Testis (tissue), 3 donors: ENCODE measurements around the gene HAO1. TPM values are rescaled to one million over a fixed set of nuclear protein-coding genes. Genes with fewer than 3 reads are reported as not detected.
"Not testable (repeated sequence)": the region's sequence is repeated elsewhere in the genome, so short reads cannot be mapped to it uniquely, and the experiment has no call there.

ENCODE experiments used
- DNase-seq: peaks from one replicate; pipeline ENCODE4 v3.0.0-alpha.2; 2019
- H3K27ac ChIP-seq, 2 donors: fragments of 200-600 bp; sonication (generic); one replicate each; pipeline ENCODE4 v1.5.1; 2019
- H3K27me3 ChIP-seq: fragments of 200-600 bp; sonication (generic); one replicate; pipeline ENCODE4 v1.5.1; 2019
- H3K36me3 ChIP-seq: fragments of 200-600 bp; sonication (generic); one replicate; pipeline ENCODE4 v1.5.1; 2017; ENCODE audit warnings: low read depth; ENCODE audit errors: missing control alignments
- H3K4me1 ChIP-seq: fragments of 200-600 bp; sonication (generic); one replicate; pipeline ENCODE4 v1.5.1; 2019
- H3K4me3 ChIP-seq, 2 donors: fragments of 200-600 bp; sonication (generic); one replicate each; pipeline ENCODE4 v1.5.1; 2017 to 2019
- H3K9me3 ChIP-seq: fragments of 200-600 bp; sonication (generic); one replicate; pipeline ENCODE4 v1.5.1; 2017
- CTCF ChIP-seq, 3 experiments: fragments of 450-650 bp in 2 of 3; fragments of 200-600 bp in 1 of 3; sonication (generic) in 1 of 3; IDR thresholded peaks; one replicate each; pipeline ENCODE4 v1.5.1; 2016 to 2019; ENCODE audit warnings: antibody characterized with exemption in 3 of 3, mild to moderate bottlenecking in 2 of 3, moderate library complexity in 1 of 3
- POLR2A ChIP-seq: fragments of 450-650 bp; IDR thresholded peaks from one replicate; pipeline ENCODE4 v1.6.1; 2017; ENCODE audit warnings: antibody characterized with exemption, mild to moderate bottlenecking, moderate library complexity
- WGBS, 2 donors: methylation state at CpG; one replicate each; pipeline ENCODE4 v1.1.5; 2018; 5-methylcytosine and 5-hydroxymethylcytosine counted together
- intact Hi-C: fragments of 100-400 bp; cut with DNase I; formaldehyde crosslinking; loops from one replicate; pipeline ENCODE4 v1.15.1; 2023; ENCODE audit warnings: low total_unique reads
- polyA plus RNA-seq: library from polyadenylated mRNA; stranded (reverse); fragments of 350-450 nt; fragmentation: Illumina TruSeq; extraction: RNeasy Lipid Tissue Mini Kit (QIAGEN cat#74804); gene quantifications from one replicate; pipeline ENCODE4 v1.2.3, GENCODE V29; 2014; ENCODE audit warnings: low read depth, low replicate concordance; ENCODE audit not compliant: insufficient read depth
- total RNA-seq, 2 donors: library from RNA; depleted of rRNA; stranded (reverse); fragments of >200 nt; gene quantifications; one replicate each; pipeline ENCODE4 v1.2.3, GENCODE V29; 2016

Gene HAO1
- total and polyA plus RNA-seq, 3 donors from 2014 or later = 0.16 TPM; not detected in 2

- DNase-seq = no peak
- Histone ChIP-seq H3K9me3 (no peaks in the 10 kb centered on the region), H3K4me1 (no peaks in the 10 kb centered on the region), H3K27ac (no peak overlapping the region), H3K27me3 (no peaks in the 10 kb centered on the region), H3K4me3 (no peak overlapping the region), H3K36me3 (no peaks in the 10 kb centered on the region)
- TF ChIP-seq CTCF (IDR thresholded peaks at IDR 0.05) (no peak), POLR2A (no peak)
- intact Hi-C loops = no loop called here
- 65 to 83% methylated on average over 2 of the region's 2 CpGs for WGBS, 2 donors
These were observed 91.9 kb downstream of the HAO1 start for GRCh38 chr20:7848351-7848750.

- H3K9me3 ChIP-seq = no peaks in the 10 kb centered on the region
- H3K4me3 ChIP-seq = no peak overlapping the region
- no peak for DNase-seq
- H3K4me1 ChIP-seq = no peaks in the 10 kb centered on the region
- no peak overlapping the region for H3K27ac ChIP-seq
- H3K27me3 ChIP-seq = no peaks in the 10 kb centered on the region
- TF ChIP-seq POLR2A = no peak
- TF ChIP-seq CTCF (IDR thresholded peaks at IDR 0.05) = no peak
- no peaks in the 10 kb centered on the region for H3K36me3 ChIP-seq
- intact Hi-C loops = no loop called here
These were observed 96.6 kb downstream of the HAO1 start for GRCh38 chr20:7843613-7844012.

- Histone ChIP-seq H3K4me3 (no peak overlapping the region), H3K4me1 (no peaks in the 10 kb centered on the region), H3K9me3 (no peaks in the 10 kb centered on the region), H3K27ac (no peak overlapping the region), H3K27me3 (no peaks in the 10 kb centered on the region), H3K36me3 (no peaks in the 10 kb centered on the region)
- no peak for DNase-seq
- WGBS, 2 donors = 40 to 63% methylated on average over 2 of the region's 2 CpGs
- TF ChIP-seq CTCF (IDR thresholded peaks at IDR 0.05) (no peak), POLR2A (no peak)
- intact Hi-C loops = no loop called here
These were observed 98.3 kb downstream of the HAO1 start for GRCh38 chr20:7841971-7842310.

GRCh38 chr20:7841291-7841970, 98.8 kb downstream of the HAO1 start:
- H3K4me1 ChIP-seq = no peaks in the 10 kb centered on the region
- H3K36me3 ChIP-seq = no peaks in the 10 kb centered on the region
- DNase-seq = no peak
- no peaks in the 10 kb centered on the region for H3K9me3 ChIP-seq
- no peaks in the 10 kb centered on the region for H3K27me3 ChIP-seq
- WGBS, 2 donors = 89 to 96% methylated on average over 2 of the region's 2 CpGs
- H3K4me3 ChIP-seq = no peak overlapping the region
- intact Hi-C loops = no loop called here
- no peak for TF ChIP-seq CTCF (IDR thresholded peaks at IDR 0.05)
- TF ChIP-seq POLR2A = no peak
- no peak overlapping the region for H3K27ac ChIP-seq

- H3K27ac ChIP-seq = no peak overlapping the region
- no peaks in the 10 kb centered on the region for H3K9me3 ChIP-seq
- no peak for TF ChIP-seq POLR2A
- no peak for TF ChIP-seq CTCF (IDR thresholded peaks at IDR 0.05)
- no peaks in the 10 kb centered on the region for H3K27me3 ChIP-seq
- no peaks in the 10 kb centered on the region for H3K36me3 ChIP-seq
- no peak for DNase-seq
- no peaks in the 10 kb centered on the region for H3K4me1 ChIP-seq
- intact Hi-C loops = no loop called here
- no peak overlapping the region for H3K4me3 ChIP-seq
These were observed 104.2 kb downstream of the HAO1 start for GRCh38 chr20:7836076-7836475.

GRCh38 chr20:7834441-7834840, 105.8 kb downstream of the HAO1 start:
- intact Hi-C loops, H3K36me3 ChIP-seq, DNase-seq, H3K4me1 ChIP-seq, H3K27ac ChIP-seq, H3K27me3 ChIP-seq, H3K4me3 ChIP-seq, H3K9me3 ChIP-seq: not testable (repeated sequence)
- 74 to 76% methylated on average over 7 of the region's 7 CpGs for WGBS, 2 donors
